AG04449 (cell line): ENCODE measurements around the gene PRICKLE3.

Experiments
- CTCF ChIA-PET: fragments of 350-600 bp; formaldehyde crosslinking; extraction: SDS; loops from one replicate; lab custom pipeline; 2021; ENCODE audit warnings: antibody characterized with exemption; lab: Yijun Ruan, JAX
- POLR2A ChIA-PET: fragments of 400-600, 350-600 bp; formaldehyde crosslinking; extraction: SDS; loops from one replicate; lab custom pipeline; 2020; ENCODE audit warnings: antibody characterized with exemption, inconsistent platforms; lab: Yijun Ruan, JAX
- DNase-seq: peaks from one replicate; pipeline ENCODE4 v3.0.0-alpha.2; 2010; ENCODE audit warnings: low read depth, low spot score
- H3K4me3 ChIP-seq: 2 replicates; pipeline ENCODE4 v1.5.1; 2011; ENCODE audit warnings: low read depth, mild to moderate bottlenecking, control low read depth, low read length
- TF ChIP-seq, protein P1 (sequence below): IDR thresholded peaks from one replicate; pipeline ENCODE4 v1.5.1; 2011; ENCODE audit warnings: mild to moderate bottlenecking, moderate library complexity, low read length, control low read depth, inconsistent platforms; ENCODE audit not compliant: insufficient read depth; ENCODE audit errors: missing control alignments

Gene PRICKLE3

DNA sequence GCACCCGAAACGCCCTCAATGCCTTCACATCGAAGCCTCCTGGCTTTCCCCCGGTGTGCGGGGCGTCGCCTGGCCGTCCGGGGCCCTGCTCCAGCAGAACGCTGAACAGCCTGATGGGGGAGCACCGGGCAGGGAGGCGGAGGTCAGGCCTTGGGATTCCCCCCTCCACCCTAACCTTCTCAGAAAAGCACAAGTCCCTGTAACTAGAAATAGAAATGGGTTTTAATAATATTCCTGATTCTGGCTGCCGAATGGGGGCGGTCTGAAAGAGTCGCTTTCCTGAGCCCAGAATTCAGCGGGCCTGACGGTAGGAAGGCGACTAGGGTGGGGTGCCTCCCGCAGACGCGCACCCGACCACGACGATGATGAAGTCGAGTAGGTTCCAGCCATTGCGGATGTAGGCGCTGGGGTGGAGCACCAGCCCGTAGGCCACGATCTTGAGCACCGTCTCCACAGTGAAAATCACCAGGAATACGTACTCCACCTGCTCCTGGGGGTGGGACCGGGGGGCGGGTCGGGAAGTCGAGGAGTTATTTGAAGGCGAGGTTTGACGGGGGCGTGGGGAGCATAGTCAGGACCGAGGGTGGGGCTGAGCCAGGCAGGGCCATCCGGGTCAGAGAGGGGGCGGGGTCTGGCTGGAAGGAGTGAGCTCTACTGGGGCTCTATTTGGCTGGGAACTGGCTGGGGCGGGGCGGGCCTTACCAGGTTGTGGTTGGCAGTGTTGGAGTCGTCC lies 44.5 kb upstream of the PRICKLE3 start:
- DNase-seq, result no peak
- TF ChIP-seq, protein P1, sequence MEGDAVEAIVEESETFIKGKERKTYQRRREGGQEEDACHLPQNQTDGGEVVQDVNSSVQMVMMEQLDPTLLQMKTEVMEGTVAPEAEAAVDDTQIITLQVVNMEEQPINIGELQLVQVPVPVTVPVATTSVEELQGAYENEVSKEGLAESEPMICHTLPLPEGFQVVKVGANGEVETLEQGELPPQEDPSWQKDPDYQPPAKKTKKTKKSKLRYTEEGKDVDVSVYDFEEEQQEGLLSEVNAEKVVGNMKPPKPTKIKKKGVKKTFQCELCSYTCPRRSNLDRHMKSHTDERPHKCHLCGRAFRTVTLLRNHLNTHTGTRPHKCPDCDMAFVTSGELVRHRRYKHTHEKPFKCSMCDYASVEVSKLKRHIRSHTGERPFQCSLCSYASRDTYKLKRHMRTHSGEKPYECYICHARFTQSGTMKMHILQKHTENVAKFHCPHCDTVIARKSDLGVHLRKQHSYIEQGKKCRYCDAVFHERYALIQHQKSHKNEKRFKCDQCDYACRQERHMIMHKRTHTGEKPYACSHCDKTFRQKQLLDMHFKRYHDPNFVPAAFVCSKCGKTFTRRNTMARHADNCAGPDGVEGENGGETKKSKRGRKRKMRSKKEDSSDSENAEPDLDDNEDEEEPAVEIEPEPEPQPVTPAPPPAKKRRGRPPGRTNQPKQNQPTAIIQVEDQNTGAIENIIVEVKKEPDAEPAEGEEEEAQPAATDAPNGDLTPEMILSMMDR, result no peak
- ChIA-PET CTCF (no interaction called here), POLR2A (no interaction called here)
- no peak overlapping the region for H3K4me3 ChIP-seq

DNA sequence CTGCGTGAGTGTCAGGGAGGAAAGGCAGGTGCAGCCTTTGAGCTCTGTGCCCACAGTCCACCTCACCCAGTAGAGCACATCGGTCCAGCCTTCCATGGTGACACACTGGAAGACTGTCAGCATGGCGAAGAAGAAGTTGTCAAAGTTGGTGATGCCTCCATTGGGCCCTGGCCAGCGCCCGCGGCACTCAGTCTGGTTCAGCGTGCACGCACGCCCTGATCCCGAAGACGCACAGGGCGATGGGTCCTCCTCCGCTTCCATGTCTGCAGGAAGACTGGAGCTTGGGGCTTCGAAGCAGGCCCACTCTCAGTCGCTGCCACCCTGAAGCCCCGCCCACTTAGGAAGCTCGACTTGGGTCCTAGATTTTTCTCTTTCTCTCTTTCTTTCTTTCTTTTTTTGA lies 42.0 kb upstream of the PRICKLE3 start:
- ChIA-PET POLR2A (no interaction called here), CTCF (interaction anchor here (1.2 kb wide), 1 partner anchor 17 kb away, joined by 3 read pairs; no protein-coding TSS in a partner anchor)
- TF ChIP-seq, protein P1, result no peak
- H3K4me3 ChIP-seq, result no peak overlapping the region
- DNase-seq, result no peak

DNA sequence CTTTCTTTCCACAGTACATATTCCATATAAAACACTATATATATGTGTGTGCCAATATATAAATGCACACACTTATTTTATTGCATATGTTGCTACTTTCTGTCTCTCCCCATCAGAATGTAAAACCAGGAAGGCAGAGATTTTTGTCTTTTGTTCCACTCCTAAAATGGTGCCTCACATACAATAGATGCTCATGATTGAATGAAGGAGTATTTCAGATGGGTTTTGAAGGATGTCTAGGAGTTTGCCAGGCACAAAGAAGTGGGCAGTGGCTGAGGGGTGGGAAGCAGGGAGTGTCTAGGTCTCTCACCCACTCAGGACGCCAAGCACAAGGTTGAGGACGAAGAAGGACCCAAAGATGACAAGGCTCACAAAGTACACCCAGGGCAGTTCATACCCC lies 41.6 kb upstream of the PRICKLE3 start:
- DNase-seq, result no peak
- TF ChIP-seq, protein P1, result no peak
- ChIA-PET POLR2A (no interaction called here), CTCF (no interaction called here)
- H3K4me3 ChIP-seq, result no peak overlapping the region

DNA sequence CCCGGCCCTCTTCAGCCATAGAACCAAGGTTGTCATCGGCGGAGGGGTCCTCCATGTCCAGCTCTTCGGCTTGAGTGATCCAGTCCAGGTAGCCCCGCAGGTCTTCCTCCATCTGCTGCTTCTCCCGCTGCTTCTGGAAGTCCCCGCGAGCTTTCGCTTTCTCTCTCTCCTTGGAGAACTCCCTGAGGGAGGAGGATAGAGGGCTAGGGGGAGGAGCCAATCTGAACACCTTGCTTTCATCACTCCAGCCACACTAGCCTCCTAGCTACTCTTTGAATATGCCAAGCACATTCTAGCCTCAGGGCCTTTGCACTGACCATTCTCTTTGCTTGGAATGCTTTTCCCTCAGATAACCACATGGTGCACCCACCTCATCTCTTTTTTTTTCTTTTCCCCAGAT lies 40.8 kb upstream of the PRICKLE3 start:
- ChIA-PET CTCF (interaction anchor here (1.1 kb wide), 1 partner anchor 34 kb away, joined by 5 read pairs; no protein-coding TSS in a partner anchor), POLR2A (no interaction called here)
- H3K4me3 ChIP-seq, result no peak overlapping the region
- TF ChIP-seq, protein P1, result no peak
- no peak for DNase-seq

DNA sequence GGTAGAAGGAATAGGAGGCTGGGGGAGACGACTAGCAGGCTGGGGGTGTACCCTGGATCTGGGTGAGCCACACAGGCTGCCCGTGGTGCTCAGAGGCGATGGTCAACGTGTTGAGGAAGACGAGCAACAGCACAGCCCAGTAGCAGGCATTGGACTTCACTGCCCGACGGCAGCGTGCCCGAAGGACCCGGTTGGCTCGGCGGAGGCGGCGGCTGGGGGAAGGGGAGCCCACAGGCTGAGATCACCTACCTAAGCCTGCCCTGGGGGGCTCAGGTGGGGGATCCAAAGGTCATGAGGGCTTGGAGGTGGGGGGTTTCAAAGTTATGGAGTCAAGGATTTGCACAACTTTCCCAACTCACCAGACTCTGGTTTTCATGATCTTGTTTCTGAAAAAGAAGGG lies 39.7 kb upstream of the PRICKLE3 start:
- no peak overlapping the region for H3K4me3 ChIP-seq
- DNase-seq, result no peak
- TF ChIP-seq, protein P1, result no peak
- ChIA-PET CTCF (interaction anchor here (1.0 kb wide), 2 partner anchors 14 to 34 kb away, joined by 3 read pairs; no protein-coding TSS in a partner anchor), POLR2A (no interaction called here)

DNA sequence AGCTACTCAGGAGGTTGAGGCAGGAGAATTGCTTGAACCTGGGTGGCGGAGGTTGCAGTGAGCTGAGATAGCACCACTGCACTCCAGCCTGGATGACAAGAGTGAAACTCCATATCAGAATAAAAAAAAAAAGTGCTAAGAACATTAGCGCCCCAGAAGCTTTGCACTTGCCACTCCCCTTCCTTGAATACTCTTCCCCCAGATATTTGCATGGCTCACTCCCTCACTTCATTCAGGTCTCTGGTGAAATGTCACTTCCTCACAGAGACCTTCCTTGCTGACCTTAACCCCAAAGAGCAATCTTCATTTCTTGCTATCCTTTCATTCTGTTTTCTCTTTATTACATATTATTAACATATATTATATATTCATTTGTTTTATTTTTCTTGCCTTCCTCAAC lies 35.7 kb upstream of the PRICKLE3 start:
- DNase-seq, result no peak
- TF ChIP-seq, protein P1, result no peak
- H3K4me3 ChIP-seq, result no peak overlapping the region
- POLR2A ChIA-PET, result no interaction called here
- CTCF ChIA-PET, result no interaction called here
